Measurements from ENCODE around the gene CTU1. TPM values are rescaled to one million over a fixed set of nuclear protein-coding genes. Genes with fewer than 3 reads are reported as not detected.

The CTU1 gene
- total and polyA plus RNA-seq, 2 donors (not counting 1 experiment from before 2014, with no cell fraction given): 8.1 to 8.4 TPM

- H3K9me3 Mint-ChIP-seq (ENCODE audit: insufficient read depth): no peaks in the 10 kb centered on the region
- H3K9me3 ChIP-seq (ENCODE audit: control extremely low read depth in 1 of 3, control insufficient read depth in 2 of 3, insufficient read depth in 1 of 3, low read length in 2 of 3): no peaks in the 10 kb centered on the region
- ATAC-seq (ENCODE audit: low read depth) (no peak), DNase-seq (no peak)
- peaks cover 26% of the 10 kb centered on the region for H3K27me3 Mint-ChIP-seq
- peak overlapping the region; percentile 69 for H2AFZ ChIP-seq (ENCODE audit: insufficient read depth, low read depth, low read length, poor library complexity, severe bottlenecking)
- CTCF ChIA-PET: interaction anchor here (1.6 kb wide), 1 partner anchor 39 kb away, joined by 3 read pairs; no protein-coding TSS in a partner anchor
- H3K27ac Mint-ChIP-seq: no peak overlapping the region
- H3K36me3 ChIP-seq (replicated peaks in 1 of 2; ENCODE audit: control extremely low read depth in 1 of 2, control insufficient read depth in 1 of 2, extremely low read depth in 1 of 2, insufficient read depth in 2 of 2, low read length in 1 of 2): no peaks in the 10 kb centered on the region
- POLR2A ChIA-PET: no interaction called here
- TF ChIP-seq CTCF (IDR thresholded peaks at IDR 0.05): no peak
- no peak for TF ChIP-seq EZH2 (IDR thresholded peaks at IDR 0.05; ENCODE audit: borderline replicate concordance, insufficient read depth, low read depth, low read length, poor library complexity, severe bottlenecking)
- H3K4me3 Mint-ChIP-seq: no peak overlapping the region
- H3K4me1 ChIP-seq (ENCODE audit: control insufficient read depth in 2 of 2, insufficient read depth in 2 of 2, low read length in 2 of 2): peaks cover 8 to 14% of the 10 kb centered on the region in 2 donors
- peak overlapping the region; percentile 26 for H3K4me2 ChIP-seq (replicated peaks; ENCODE audit: low read depth, low read length, poor library complexity, severe bottlenecking)
- no peak overlapping the region for H3K27ac ChIP-seq (ENCODE audit: low read length in 2 of 2)
- WGBS (ENCODE audit: insufficient coverage): 43% methylated on average over 4 of the region's 6 CpGs
- no peak overlapping the region for H3K4me3 ChIP-seq (ENCODE audit: control extremely low read depth in 1 of 5, extremely low read depth in 1 of 5, insufficient read depth in 1 of 5, low read depth in 2 of 5, low read length in 4 of 5)
- no peaks in the 10 kb centered on the region for H3K79me2 ChIP-seq (ENCODE audit: control insufficient read depth, insufficient read depth, low read length)
- H3K4me1 Mint-ChIP-seq: peaks cover 10% of the 10 kb centered on the region
- H3K9ac ChIP-seq (ENCODE audit: low read length): no peak overlapping the region
- H4K20me1 ChIP-seq (ENCODE audit: control insufficient read depth, insufficient read depth, low read length, poor library complexity, severe bottlenecking): no peaks in the 10 kb centered on the region
- intact Hi-C loops (cut with micrococcal nuclease): no loop called here
- peaks cover 0 to 10% (median 0%) of the 10 kb centered on the region in 4 experiments for H3K27me3 ChIP-seq (replicated peaks in 1 of 4; ENCODE audit: control extremely low read depth in 1 of 4, control insufficient read depth in 3 of 4, insufficient read depth in 4 of 4, low read length in 3 of 4)
Observed at GRCh38 chr19:51123381-51123800, 15.2 kb upstream of the CTU1 start.

- DNase-seq: no peak
- H3K36me3 ChIP-seq (replicated peaks in 1 of 2; ENCODE audit: control extremely low read depth in 1 of 2, control insufficient read depth in 1 of 2, extremely low read depth in 1 of 2, insufficient read depth in 2 of 2, low read length in 1 of 2): no peaks in the 10 kb centered on the region
- WGBS (ENCODE audit: insufficient coverage): 91% methylated on average over 15 of the region's 22 CpGs
- no peak for ATAC-seq (ENCODE audit: low read depth)
- ChIA-PET POLR2A (interaction anchor here (0.5 kb wide), 1 partner anchor 756 kb away, joined by 3 read pairs; no protein-coding TSS in a partner anchor), CTCF (interaction anchor here (1.6 kb wide), 1 partner anchor 40 kb away, joined by 3 read pairs; no protein-coding TSS in a partner anchor)
- Mint-ChIP-seq H3K4me3 (no peak overlapping the region), H3K4me1 (peaks cover 10% of the 10 kb centered on the region), H3K27me3 (peaks cover 25% of the 10 kb centered on the region), H3K9me3 (ENCODE audit: insufficient read depth) (no peaks in the 10 kb centered on the region), H3K27ac (no peak overlapping the region)
- H2AFZ ChIP-seq (ENCODE audit: insufficient read depth, low read depth, low read length, poor library complexity, severe bottlenecking): no peak overlapping the region
- TF ChIP-seq EZH2 (IDR thresholded peaks at IDR 0.05; ENCODE audit: borderline replicate concordance, insufficient read depth, low read depth, low read length, poor library complexity, severe bottlenecking) (no peak), CTCF (IDR thresholded peaks at IDR 0.05) (no peak)
- no peak overlapping the region for H3K4me2 ChIP-seq (replicated peaks; ENCODE audit: low read depth, low read length, poor library complexity, severe bottlenecking)
- intact Hi-C loops (cut with micrococcal nuclease): no loop called here
- H3K9me3 ChIP-seq (ENCODE audit: control extremely low read depth in 1 of 3, control insufficient read depth in 2 of 3, insufficient read depth in 1 of 3, low read length in 2 of 3): no peaks in the 10 kb centered on the region
- no peak overlapping the region for H3K4me3 ChIP-seq (ENCODE audit: control extremely low read depth in 1 of 5, extremely low read depth in 1 of 5, insufficient read depth in 1 of 5, low read depth in 2 of 5, low read length in 4 of 5)
- H3K27me3 ChIP-seq (replicated peaks in 1 of 4; ENCODE audit: control extremely low read depth in 1 of 4, control insufficient read depth in 3 of 4, insufficient read depth in 4 of 4, low read length in 3 of 4): peaks cover 0 to 10% (median 0%) of the 10 kb centered on the region in 4 experiments
- no peak overlapping the region for H3K9ac ChIP-seq (ENCODE audit: low read length)
- H3K79me2 ChIP-seq (ENCODE audit: control insufficient read depth, insufficient read depth, low read length): no peaks in the 10 kb centered on the region
- H3K27ac ChIP-seq (ENCODE audit: low read length in 2 of 2): no peak overlapping the region
- peaks cover 8 to 14% of the 10 kb centered on the region in 2 donors for H3K4me1 ChIP-seq (ENCODE audit: control insufficient read depth in 2 of 2, insufficient read depth in 2 of 2, low read length in 2 of 2)
- H4K20me1 ChIP-seq (ENCODE audit: control insufficient read depth, insufficient read depth, low read length, poor library complexity, severe bottlenecking): no peaks in the 10 kb centered on the region
Observed at GRCh38 chr19:51122112-51122981, 14.1 kb upstream of the CTU1 start.

Data from B cell (primary cell).